Measurements from ENCODE around the gene CASP9.
A peak's percentile ranks its signal among the peaks of the same experiment; 100 is the strongest.
"Not testable (repeated sequence)": the region's sequence is repeated elsewhere in the genome, so short reads cannot be mapped to it uniquely, and the experiment has no call there.

Gene CASP9

DNA sequence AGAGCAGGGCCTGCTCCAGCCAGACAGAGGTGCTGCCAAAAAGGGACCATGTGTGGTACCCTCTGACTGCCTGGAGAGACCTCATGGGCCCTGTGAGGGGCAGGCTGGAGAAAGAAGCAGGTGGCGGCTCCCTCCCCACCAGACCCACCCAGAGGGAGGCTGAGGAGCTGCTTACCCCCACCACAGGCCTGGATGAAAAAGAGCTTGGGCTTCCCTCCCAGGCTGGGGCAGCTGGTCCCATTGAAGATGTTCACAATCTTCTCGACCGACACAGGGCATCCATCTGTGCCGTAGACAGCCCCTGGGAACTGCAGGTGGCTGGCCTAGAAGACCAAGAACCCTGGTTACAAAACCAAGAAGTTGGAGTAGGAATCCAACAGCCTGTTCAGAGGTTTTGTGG lies 19.6 kb downstream of the CASP9 start:
- TF ChIP-seq, protein P1, sequence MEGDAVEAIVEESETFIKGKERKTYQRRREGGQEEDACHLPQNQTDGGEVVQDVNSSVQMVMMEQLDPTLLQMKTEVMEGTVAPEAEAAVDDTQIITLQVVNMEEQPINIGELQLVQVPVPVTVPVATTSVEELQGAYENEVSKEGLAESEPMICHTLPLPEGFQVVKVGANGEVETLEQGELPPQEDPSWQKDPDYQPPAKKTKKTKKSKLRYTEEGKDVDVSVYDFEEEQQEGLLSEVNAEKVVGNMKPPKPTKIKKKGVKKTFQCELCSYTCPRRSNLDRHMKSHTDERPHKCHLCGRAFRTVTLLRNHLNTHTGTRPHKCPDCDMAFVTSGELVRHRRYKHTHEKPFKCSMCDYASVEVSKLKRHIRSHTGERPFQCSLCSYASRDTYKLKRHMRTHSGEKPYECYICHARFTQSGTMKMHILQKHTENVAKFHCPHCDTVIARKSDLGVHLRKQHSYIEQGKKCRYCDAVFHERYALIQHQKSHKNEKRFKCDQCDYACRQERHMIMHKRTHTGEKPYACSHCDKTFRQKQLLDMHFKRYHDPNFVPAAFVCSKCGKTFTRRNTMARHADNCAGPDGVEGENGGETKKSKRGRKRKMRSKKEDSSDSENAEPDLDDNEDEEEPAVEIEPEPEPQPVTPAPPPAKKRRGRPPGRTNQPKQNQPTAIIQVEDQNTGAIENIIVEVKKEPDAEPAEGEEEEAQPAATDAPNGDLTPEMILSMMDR (IDR thresholded peaks at IDR 0.05; ENCODE audit: low read depth, low read length), result no peak
- H3K4me3 ChIP-seq (ENCODE audit: low read depth, low read length), result no peak overlapping the region
- no peak for DNase-seq (ENCODE audit: low read depth, low spot score)
- in situ Hi-C loops (cut with HindIII; ENCODE audit: low sequenced_read_pairs), result no loop called here

DNA sequence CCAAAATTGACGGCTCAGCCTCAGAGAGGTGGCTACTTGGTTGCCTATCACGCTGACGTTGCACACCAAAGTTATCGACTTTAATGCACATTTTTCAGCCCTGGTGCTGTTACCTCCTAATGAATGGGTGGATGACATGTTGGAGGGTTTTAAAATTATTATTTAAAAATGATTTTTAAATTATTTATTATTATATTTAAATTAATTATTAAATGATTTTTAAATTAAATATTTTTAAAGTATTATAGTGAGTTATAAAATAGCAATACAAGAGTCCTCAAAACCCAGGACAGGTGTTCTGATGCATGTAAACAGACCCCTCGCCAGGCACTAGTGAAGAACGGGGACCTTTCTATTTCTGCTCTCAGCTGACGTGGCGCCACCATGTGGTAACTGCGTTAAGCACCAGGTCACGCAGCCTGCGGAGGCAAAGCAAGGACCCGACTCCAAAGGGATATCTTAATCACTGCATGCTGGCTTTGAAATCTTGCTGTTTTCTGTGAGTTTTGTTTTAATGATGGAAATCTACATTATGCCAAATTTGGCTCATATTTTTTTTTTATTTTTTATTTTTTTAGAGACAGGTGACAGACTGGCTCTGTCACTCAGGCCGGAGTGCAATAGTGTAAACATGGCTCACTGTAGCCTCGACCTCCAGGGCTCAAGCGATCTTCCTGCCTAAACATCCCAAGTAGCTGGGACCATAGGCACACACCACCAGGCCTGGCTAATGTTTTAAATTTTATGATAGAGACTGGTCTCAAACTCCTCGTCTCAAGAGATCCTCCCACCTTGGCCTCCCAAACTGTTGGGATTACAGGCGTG lies 22.6 kb downstream of the CASP9 start:
- peak; percentile 44 for DNase-seq (ENCODE audit: low read depth, low spot score)
- in situ Hi-C loops (cut with HindIII; ENCODE audit: low sequenced_read_pairs), result no loop called here
- no peak overlapping the region for H3K4me3 ChIP-seq (ENCODE audit: low read depth, low read length)
- TF ChIP-seq, protein P1 (IDR thresholded peaks at IDR 0.05; ENCODE audit: low read depth, low read length), result peak; percentile 88

DNA sequence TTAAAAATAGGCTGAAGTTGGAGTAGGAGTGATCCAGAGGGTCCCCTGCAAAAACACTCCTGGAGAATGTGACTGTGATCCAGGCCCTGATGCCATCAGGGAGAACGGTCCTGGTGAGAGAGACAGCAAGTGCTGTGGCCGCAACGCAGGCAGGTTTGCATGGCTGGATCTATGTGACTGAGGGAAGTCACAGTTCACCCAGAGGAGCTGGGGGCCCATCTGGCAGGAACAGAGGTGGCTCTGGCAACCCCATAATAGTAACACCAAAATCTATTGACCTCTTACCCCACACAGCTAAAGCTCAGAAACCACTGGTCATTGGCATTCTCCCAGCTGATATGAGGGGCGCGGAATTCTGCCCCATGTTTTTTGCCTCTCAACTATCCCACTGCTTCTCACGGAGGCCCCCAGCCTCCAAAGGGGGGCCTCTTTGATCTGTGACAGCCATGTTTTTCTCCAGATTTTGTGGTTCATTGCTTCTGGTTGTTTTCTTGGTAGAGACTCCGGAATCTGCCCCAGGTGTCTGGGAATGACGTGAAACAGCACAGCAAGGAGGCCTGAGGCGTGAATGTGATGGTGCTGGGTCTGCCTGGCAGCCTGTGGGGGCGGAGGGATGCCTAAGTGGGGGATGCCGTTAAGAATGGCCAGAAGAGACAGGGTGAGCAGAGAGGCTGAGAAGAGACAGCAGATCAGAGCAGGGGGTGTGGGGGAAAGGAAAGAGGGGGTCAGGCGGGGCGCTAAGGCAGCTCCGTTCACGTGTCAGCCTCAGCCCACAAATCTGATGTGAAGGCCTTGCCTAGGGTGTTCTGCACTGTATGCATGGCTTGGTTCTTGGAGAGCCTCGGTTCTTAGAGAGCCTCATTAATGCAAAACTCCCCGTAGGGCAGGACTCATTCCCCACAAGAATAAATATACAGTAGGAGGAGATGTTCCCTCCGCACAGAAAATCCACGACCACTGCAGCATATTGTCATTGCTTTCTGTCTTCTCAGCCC lies 23.5 kb downstream of the CASP9 start:
- no peak for DNase-seq (ENCODE audit: low read depth, low spot score)
- in situ Hi-C loops (cut with HindIII; ENCODE audit: low sequenced_read_pairs), result no loop called here
- TF ChIP-seq, protein P1 (IDR thresholded peaks at IDR 0.05; ENCODE audit: low read depth, low read length), result no peak

DNA sequence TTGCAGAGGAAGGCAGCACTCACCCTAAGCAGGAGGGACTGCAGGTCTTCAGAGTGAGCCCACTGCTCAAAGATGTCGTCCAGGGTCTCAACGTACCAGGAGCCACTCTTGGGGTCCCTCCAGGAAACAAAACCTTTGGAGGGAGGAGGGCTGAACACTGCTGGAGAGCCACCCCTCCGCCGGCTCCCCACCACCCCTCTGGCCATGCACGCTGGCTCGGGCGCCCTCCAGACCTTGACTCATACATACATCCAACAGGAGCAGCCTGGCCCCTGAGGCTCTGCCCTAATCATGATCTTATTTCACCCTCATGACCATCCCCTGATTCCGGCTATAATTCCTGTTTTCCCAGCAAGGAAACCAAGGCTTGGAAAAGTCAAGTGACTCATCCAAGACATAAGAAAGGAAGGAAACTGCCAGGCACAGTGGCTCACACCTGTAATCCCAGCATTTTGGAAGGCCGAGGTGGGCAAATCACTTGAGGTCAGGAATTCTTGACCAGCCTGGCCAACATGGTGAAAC lies 30.1 kb downstream of the CASP9 start:
- DNase-seq (ENCODE audit: low read depth, low spot score), result no peak
- TF ChIP-seq, protein P1 (IDR thresholded peaks at IDR 0.05; ENCODE audit: low read depth, low read length), result no peak
- in situ Hi-C loops (cut with HindIII; ENCODE audit: low sequenced_read_pairs), result no loop called here
- H3K4me3 ChIP-seq (ENCODE audit: low read depth, low read length), result no peak overlapping the region

More for the DNA sequence above, 23.5 kb downstream of the CASP9 start:
- no peak overlapping the region for H3K4me3 ChIP-seq (ENCODE audit: low read depth, low read length)

DNA sequence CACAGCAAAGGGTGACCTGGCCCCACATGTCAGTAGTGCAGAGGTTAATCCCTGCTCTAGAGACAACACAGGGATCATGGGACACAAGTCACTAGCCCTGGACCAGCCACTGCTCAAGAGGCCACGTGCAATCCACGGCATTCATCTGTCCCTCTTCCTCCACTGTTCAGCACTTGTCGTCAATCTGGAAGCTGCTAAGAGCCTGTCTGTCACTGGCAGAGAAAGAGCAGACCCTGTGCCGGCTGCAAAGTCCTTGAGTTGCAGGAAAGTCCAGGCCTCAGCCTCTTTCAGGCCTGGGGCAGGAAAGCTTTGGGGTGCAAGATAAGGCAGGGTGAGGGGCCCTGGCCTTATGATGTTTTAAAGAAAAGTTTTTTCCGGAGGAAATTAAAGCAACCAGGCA lies 31.4 kb downstream of the CASP9 start:
- H3K4me3 ChIP-seq (ENCODE audit: low read depth, low read length), result no peak overlapping the region
- TF ChIP-seq, protein P1 (IDR thresholded peaks at IDR 0.05; ENCODE audit: low read depth, low read length), result no peak
- no peak for DNase-seq (ENCODE audit: low read depth, low spot score)
- in situ Hi-C loops (cut with HindIII; ENCODE audit: low sequenced_read_pairs), result no loop called here

DNA sequence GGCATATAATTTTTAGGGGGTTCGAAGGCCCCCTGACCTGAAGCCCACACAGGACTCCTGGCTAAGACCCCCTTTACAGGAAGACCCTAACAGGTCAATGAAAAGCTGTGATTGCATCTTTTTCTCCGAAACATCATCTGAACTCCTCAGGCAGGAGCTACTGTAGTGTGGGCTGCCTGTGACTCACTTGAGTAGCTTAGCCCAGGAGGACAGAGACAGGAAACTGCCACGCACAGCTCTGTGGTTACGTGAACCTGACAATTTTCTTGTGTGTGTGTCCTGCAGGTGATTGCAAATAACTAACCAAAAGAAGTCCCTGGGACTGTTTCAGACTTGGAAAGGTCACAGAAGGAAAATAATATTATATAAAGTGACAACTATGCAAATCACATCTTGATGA lies 33.0 kb downstream of the CASP9 start:
- DNase-seq (ENCODE audit: low read depth, low spot score); in situ Hi-C loops (cut with HindIII; ENCODE audit: low sequenced_read_pairs); H3K4me3 ChIP-seq (ENCODE audit: low read depth, low read length): not testable (repeated sequence)
